HFF-Myc (cell line): ENCODE measurements around the gene SRGAP3.

Experiments used
- DNase-seq: peaks from one replicate; pipeline ENCODE4 v3.0.0-alpha.2; 2011; ENCODE audit warnings: low read depth; ENCODE audit errors: extremely low read depth
- H3K4me3 ChIP-seq: replicated peaks from 2 replicates; pipeline ENCODE4 v1.5.1; 2011; ENCODE audit warnings: low read depth, mild to moderate bottlenecking, control low read depth, low read length
- TF ChIP-seq, protein P1 (sequence below): IDR thresholded peaks from 2 replicates; pipeline ENCODE4 v1.5.1; 2012; ENCODE audit warnings: mild to moderate bottlenecking, low read depth, low read length, control low read depth; ENCODE audit errors: missing control alignments

The SRGAP3 gene

DNA sequence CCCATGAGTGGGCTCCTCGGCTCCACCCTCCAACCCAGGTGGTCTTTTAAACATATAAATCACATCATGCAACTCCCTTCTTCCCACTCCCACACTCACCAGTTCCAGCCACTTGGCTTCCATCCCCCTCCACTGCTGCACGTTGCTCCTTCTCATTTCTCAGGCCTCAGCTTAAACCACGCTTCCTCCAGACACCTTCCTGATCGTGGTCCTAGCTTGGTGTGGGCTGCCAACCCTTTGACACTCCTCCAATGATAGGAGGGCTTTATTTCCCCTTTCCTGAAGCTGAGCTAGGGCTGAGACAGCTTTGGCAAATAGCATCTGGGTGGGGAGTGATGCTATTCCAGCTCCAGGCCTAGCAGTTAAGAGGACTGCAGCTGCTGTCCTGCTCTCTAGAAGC is 130.1 kb downstream of the SRGAP3 start:
- TF ChIP-seq, protein P1, sequence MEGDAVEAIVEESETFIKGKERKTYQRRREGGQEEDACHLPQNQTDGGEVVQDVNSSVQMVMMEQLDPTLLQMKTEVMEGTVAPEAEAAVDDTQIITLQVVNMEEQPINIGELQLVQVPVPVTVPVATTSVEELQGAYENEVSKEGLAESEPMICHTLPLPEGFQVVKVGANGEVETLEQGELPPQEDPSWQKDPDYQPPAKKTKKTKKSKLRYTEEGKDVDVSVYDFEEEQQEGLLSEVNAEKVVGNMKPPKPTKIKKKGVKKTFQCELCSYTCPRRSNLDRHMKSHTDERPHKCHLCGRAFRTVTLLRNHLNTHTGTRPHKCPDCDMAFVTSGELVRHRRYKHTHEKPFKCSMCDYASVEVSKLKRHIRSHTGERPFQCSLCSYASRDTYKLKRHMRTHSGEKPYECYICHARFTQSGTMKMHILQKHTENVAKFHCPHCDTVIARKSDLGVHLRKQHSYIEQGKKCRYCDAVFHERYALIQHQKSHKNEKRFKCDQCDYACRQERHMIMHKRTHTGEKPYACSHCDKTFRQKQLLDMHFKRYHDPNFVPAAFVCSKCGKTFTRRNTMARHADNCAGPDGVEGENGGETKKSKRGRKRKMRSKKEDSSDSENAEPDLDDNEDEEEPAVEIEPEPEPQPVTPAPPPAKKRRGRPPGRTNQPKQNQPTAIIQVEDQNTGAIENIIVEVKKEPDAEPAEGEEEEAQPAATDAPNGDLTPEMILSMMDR, result no peak
- DNase-seq, result no peak
- no peak overlapping the region for H3K4me3 ChIP-seq

DNA sequence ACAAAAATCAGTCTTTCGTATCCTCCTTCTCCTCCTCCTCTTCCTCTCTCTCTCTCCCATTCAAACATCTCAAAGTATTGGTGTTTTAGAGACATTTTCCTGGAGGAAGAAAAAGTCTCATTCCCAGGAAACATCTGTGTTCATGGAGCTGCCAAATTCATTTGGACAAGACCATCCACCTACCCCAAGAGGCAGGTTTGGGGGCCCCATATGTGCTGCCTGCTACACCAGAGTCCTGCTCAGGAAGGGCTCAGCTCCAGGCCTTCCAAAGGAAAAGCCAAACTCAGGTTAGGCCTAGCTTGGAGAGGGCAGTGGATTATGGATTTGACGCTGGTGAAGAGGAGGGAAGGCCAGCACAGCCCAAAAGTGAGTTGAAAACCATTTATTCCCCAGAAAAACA is 131.2 kb downstream of the SRGAP3 start:
- TF ChIP-seq, protein P1, result no peak
- H3K4me3 ChIP-seq, result no peak overlapping the region
- DNase-seq, result no peak

DNA sequence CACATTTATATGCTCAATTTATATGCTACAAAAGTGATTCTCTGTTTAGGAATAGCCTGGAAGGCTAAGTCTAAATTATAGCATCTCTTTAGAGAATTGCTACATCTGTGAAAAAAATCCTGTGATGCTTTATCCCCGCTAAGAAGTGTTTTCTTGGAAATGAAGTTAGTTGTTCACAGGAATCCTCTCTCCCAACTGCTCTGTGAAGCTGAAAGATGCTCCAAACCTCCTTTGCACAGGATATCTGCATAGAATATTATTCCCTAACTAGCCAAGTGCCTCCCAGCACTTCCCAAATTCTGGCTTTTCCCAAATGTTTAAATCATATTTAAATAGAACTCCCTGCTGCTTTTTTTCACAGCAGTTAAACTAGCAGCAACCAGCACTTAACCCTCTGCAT is 132.2 kb downstream of the SRGAP3 start:
- no peak for DNase-seq
- TF ChIP-seq, protein P1, result no peak
- H3K4me3 ChIP-seq, result no peak overlapping the region

DNA sequence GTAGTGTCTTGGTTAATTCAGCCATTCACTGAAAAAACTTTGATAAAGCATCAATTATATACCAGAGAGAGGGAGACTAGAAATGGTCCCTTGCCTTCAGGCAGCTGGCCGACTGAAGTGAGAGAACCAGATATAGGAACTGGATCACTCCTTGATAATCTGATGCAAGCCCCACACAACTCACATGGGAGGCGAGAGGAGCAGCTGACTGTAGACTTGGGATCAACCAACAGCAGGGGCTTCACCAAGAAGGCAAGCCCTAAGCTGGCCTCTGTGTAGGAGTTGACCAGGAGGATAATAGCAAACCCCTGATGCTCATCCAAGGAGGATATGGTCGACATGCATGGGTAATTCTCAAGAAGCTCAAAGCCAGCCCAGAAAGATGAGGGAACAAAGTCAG is 133.1 kb downstream of the SRGAP3 start:
- no peak for DNase-seq
- no peak overlapping the region for H3K4me3 ChIP-seq
- TF ChIP-seq, protein P1, result no peak

DNA sequence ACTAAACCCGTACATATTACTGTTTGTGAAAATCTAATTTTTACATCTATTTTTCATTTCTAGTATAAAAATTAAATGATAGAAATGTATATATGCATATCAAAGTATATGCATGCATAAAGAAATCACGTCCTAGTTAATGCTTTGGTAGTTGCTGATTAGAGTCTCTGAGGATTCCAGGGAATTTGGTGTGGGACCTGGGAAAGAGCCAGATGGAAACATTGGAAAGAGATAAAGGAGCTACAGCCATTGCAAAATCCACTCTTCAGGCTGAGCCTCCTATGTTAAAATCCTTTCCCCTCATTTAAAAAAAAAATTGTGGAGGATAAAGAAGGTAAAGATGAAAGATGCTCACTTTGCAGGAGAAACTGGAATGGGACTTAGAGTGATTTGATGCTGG is 134.1 kb downstream of the SRGAP3 start:
- TF ChIP-seq, protein P1, result no peak
- no peak for DNase-seq
- H3K4me3 ChIP-seq, result no peak overlapping the region

DNA sequence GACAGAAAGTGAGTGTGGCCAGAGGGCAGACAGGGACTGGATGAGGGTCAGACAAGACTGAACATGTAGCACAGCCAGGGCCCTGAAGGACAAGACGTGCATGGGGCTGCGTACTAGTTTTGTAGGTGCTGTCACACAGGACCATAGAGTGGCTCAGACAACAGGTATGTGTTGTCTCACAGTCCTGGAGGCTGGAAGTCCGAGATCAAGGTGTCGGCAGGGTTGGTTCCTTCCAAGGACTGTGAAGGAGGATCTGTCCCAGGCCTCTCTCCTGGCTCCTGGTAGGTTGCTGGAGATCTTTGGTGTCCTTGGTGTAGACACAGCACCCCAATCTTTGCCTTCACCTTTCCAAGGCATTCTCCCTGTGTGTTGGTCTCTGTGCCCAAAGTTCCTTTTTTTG is 136.4 kb downstream of the SRGAP3 start:
- TF ChIP-seq, protein P1, result no peak

DNA sequence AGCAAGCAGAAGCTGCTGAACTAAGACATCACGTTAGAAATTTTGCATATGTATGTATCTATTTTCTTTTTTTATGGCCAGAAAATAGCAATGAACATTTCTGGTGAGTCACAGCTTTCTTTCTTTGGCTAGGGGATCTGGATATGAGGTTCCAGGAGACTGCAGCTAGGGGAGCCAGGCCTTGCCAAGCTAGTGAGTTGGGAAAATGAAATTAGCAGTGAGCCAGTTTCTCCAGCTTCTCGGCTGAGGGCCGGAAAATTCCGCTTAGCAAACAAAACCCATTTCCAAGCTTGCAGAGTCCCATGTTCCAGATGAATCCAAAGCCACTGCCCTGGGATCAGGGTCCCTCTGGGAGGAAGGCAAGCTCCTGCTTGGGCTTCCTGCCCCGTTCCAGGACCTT is 137.6 kb downstream of the SRGAP3 start:
- no peak overlapping the region for H3K4me3 ChIP-seq
- TF ChIP-seq, protein P1, result no peak

More for the DNA sequence above, 136.4 kb downstream of the SRGAP3 start:
- DNase-seq, result no peak
- no peak overlapping the region for H3K4me3 ChIP-seq

More for the DNA sequence above, 137.6 kb downstream of the SRGAP3 start:
- DNase-seq, result no peak
